Head of caudate nucleus (tissue), 42 donors: Measurements from ENCODE around the gene CIITA.
A peak's percentile ranks its signal among the peaks of the same experiment; 100 is the strongest.

ENCODE experiments used
- DNase-seq, 42 donors: peaks; one replicate each; pipeline versions ENCODE4 v3.0.0 to v3.0.0-alpha.2; 2020 to 2021; ENCODE audit warnings: mixed read lengths in 7 of 42
- intact Hi-C: fragments of 100-400 bp; cut with DNase I; formaldehyde crosslinking; loops from one replicate; pipeline ENCODE4 v1.15.0; 2022

Gene CIITA

DNA sequence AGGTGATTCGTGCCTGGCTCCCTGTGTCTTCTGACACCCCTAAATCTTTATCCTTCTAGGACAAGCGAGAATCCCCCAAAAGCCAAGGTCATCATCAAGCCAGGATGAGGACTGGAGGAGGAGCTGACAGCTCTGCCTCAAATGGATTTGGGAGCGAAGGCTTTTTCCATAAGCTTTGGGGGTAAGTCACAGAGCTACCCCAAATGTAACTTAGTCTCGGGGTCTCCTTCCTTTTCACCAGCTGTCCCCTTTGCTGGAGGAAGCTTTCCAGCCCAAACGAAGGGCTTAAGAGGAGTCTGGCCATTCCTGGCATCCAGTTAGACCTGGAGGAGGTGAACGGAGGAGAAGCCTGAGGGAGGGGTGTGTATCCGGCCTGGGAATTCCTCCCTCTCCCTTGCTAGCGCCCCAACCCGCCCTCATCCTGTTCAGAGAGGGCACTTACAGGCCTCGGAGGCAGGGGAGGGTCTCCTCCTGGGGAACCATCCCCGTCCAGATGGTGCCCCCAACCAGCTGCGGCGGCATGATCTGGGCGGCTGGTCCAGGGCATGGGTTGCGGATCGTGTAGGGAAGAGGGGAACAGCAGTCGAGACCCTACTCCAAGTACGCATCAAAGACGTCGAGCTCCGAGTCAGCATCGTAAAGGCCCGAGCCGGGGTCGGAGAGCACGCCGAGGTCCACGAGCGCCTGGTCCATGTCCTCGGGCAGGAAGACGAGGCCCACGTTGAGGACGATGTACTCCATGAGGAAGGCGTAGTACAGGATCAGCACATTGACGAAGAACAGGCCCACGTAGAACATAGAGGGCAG is 64.3 kb downstream of the CIITA start:
- DNase-seq = peak in 2 of 42 donors; percentile 17 to 26
- intact Hi-C loops = loop anchor here (5.0 kb wide), 1 partner anchor 976 kb away; the partner anchor contains the start of gene GSPT1

DNA sequence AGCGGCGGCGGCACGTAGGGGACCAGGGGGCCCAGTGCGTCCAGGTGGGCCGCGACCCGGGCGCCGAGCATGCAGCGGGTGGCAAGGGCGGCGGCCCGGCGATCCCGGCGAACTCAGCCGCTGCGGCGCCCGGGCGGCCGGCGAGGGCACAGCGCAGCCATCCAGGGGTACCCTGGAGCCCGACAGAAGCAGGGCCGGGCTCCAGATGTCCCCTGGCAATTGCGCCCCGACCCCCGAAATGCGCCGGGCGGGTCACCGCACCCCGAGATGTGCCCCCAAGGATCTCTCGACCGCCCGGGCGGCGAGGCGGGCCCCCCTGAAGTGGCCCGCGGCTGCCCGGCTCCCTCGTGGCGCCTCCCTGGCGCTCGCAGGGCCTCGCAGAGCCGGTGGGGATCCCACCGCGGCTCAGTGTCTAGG is 64.9 kb downstream of the CIITA start:
- intact Hi-C loops = loop anchor here (5.0 kb wide), 1 partner anchor 975 kb away; the partner anchor contains the start of gene GSPT1
- peak in 2 of 42 donors; percentile 23 to 46 for DNase-seq

DNA sequence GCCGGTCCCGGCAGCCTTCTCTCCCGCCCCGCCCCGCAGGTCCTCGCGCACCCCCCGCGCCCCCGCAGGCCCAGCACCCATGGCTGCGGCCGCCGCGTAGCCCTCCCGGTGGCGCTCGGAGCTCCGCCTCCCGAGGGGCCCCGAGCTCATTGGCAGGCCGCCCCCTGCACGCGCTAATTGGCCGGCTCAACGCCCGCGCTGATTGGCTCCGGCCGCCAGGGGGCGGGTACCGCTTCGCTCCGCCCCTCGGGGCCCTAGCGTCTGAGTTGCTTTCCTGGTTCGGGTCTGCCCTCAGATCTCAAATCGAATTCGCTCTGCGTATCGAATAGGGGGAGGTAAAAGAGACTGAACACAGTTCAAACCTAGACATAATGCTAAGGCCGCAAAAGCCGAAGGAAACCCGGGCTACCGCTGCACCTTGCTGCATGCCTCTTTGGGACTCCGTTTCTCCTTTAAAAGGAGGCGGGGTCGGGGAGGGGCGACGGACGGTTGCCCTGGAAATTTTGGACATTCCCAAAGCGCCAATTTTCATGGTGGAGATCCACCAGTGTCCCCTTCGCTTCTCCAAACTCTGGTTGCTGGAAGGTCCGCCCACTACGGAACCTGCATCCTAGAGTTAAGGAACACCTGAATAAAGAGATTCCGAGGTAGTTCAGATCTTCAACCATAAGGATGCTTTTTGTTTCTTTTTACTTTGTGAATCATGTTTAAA is 65.5 kb downstream of the CIITA start, which contains the start of gene DEXI:
TSS of gene DEXI (minus strand) at position 117 of the 712 bp plus-strand sequence. CDS start 463 bp downstream, outside the sequence.
- intact Hi-C loops = loop anchor here (5.0 kb wide), 1 partner anchor 975 kb away; the partner anchor contains the start of gene GSPT1
- DNase-seq = peak; percentile 85 to 99 (median 97)

DNA sequence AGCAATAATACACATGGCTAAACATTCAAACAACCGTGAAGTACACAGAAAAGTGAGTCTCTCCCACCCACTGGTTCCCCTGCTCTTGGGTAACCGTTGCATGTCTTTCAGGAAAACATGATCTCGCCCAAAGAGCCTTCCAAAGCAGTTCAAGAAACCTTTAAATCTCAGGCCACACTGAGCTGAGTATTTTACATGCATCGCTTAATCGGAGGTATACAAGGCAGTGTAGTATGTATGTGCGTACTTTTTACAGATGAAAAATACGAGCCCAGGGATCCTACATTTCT is 66.0 kb downstream of the CIITA start:
- intact Hi-C loops = loop anchor here (5.0 kb wide), 1 partner anchor 974 kb away; the partner anchor contains the start of gene GSPT1
- DNase-seq = no peak

DNA sequence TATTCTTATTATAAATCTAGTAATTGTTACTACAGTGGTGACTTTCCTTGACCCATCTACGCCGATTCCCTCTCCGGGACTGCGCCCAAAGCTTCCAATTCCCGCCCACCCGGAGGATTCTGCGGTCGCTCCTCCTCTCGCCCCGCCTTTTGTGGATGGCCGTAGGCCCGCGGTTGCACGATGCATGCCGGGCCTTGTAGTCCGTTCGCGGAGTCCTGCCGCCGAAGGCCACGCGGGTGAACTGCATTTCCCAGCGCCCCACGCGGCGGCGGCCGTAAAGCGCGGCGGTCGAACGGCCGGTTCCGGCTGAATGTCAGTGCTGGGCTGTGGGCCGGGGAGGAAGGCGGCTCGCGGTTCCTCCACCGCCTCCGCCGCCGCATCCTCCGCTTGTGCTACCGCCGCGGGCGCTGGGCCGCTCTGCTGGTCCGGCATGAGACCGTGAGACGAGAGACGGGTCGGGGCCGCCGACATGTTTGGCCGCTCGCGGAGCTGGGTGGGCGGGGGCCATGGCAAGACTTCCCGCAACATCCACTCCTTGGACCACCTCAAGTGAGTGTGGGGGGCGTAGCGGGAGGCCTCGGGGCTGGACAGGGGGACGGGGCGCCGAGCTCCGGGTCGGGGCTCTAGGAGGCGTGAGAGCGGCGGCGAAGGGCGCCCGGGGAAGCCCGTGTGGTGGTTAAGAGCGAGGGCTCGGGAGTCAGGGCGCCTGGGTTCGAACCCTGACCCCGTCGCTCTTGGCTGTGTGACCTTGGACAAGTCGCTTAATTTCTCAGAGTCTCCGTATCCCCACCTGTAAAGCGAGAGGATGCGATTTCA is 67.5 kb downstream of the CIITA start, which contains the start of gene CLEC16A:
TSS of gene CLEC16A (plus strand) at position 316 of the 816 bp plus-strand sequence. CDS start at position 470, 154 bp downstream.
- peak; percentile 96 to 100 (median 99) for DNase-seq
- intact Hi-C loops = loop anchor here (5.0 kb wide), 1 partner anchor 973 kb away; the partner anchor contains the start of gene GSPT1

DNA sequence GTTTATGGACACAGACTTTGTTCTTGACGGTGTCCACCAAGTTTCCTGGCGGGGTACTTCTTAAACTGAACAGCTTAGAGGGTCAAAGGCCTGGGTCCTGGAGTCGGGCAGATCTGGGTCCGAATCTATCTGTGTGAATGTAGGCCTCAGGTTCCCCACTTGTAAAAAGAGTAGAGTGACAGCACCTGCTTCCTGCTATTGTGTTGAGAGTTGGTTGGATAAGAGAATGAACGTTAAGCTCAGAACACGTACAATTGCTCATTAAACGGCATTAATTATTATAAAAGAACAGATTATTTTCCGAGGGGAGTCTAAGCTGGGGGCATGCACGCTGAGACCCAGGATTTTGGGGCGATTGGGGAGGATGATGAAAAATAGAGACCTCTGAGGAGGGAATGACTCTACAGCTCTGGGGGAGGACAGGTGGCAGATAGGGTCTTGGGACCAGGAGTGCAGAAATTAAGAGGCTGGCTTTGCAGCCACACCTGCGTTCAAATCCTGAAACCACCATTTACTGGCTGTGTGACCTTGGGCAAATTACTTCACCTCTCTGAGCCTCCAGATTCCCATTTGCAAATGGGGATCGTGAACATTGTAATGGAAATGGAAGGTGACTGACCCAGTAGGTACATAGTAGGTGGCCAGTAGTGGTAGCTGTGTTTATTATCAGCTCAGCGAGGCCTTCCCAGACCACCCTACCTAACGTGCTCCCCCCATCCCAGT is 68.2 kb downstream of the CIITA start:
- no peak for DNase-seq
- intact Hi-C loops = no loop called here

DNA sequence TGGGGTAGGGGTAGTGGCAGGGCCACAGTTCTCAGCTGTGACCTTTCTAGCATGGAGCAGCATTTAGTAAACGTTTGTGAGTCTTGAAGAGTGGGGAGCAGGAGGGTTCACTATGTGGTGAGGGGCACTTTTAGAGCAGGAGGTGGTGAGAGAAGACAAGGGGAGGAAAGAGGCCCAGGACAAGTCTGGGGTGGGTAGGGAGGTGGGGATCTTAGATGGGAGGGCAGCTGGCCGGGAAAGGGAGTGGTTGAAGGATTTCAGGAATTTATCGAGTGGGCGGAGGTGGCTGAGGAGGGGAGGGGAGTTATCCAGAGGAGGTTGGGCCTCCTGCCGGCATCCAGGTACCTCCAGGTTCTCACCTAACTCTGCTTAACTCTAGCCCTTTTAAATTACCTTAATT is 69.3 kb downstream of the CIITA start:
- no peak for DNase-seq
- intact Hi-C loops = no loop called here

DNA sequence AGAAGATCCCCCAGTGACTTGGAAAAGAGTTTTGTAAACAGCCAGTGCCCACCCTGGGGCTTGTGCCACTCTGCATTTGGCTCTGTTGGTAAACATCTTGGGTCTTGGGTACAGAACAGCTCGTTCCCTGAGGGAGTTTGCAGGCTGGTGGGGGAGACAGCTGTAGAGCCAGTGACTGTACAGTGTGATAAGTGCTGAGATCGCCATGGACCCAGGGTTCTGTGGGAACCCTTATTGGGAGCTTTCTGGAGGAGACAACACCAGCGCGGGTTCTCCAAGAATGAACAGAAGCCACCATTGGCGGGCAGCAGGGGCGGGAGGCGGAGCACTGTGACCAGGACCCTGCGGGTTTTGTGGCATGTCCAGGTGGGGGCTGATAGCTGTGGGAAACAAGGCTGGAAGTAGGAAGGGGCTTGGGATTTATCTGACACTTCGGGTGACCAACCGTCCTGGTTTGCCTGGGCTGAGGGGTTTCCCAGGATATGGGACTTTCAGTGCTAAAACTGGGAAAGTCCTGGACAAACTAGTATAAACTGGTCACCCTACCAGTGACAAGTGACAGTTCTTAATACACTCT is 70.3 kb downstream of the CIITA start:
- intact Hi-C loops = no loop called here

DNA sequence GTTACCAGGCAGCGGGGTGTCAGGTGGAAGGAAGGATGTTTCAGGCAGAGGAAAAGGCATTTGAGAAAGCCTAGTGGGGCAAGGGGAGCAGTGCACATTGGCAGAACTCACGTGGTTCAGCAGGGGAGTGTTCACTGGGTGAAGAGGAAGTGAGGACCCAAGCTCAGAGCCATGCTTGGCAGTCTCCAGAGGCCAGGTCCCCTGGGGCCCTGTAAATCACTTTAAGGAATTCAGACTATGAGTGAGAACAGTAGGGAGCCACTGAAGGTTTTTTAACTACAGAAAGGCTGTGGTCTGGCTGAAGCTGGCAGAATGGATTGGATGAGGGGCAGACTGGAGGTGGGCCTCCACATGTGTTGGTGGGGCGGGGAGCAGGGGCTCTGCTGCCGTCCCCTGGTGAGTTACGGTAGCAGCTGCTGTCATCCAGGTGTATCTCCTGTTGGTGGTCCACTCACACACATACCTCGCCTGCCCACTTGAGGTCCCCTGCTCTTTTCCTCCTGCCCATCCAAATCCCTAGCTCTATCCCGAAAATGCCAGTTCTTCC is 72.5 kb downstream of the CIITA start:
- peak in 5 of 42 donors; percentile 30 to 53 (median 48) for DNase-seq
- intact Hi-C loops = no loop called here

More for the DNA sequence above, 70.3 kb downstream of the CIITA start:
- DNase-seq = no peak

DNA sequence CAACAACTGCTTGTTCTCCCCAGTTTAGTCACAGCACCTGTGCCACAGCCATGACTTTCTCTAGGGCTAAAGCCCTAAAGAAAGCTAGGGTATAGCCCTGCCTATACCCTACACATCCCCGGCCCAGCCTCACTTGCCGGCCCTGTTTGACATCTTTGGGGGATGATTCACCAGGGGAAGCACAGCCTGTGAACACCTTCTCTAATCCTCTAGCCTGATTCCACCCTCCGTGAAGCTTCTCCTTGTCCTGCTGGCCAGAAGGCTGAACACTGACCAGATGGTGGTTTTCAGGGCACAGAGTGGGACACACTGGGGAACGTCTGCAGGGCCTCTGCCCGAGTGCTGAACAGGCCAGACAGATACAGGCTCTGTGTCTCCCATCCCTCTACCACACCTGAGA is 73.4 kb downstream of the CIITA start:
- intact Hi-C loops = no loop called here

DNA sequence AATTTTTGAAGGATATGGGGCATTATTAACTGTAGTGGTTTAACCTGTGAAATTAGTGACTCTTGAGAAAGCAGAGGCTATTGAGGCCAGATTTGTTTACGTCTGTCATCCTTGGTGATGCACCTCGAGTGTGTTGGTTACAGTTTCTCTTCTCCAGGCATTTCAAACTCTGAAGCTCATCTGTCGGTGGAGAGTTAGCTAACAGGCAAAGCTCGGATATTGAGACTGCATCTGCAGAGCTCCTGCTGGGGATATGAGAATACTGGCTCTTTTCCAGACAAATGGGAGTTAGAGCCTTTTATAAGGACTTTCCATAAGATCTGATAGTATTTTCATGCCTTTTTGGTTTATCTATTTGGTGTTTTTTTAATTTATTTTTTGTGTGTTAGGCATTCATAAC is 74.0 kb downstream of the CIITA start:
- intact Hi-C loops = no loop called here
- DNase-seq = no peak

More for the DNA sequence above, 73.4 kb downstream of the CIITA start:
- no peak for DNase-seq

DNA sequence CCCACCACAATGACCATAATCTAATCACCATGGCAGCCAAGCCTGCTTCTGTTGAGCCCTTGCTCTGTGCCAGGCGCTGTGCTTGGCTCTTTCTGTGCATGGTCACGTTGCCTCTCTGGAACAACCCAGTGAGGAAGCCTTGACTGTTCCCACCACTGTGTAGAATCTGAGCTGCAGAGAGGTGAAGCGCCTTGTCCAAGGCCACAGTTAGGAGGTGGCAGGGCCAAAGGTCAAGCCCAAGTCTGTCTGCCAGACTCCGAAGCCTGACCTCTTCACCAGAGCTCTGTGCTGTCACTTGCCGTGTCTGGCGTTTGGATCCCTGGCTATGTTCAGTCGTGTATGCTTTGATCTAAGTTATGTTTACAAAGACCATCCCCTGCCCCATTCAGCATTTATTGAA is 77.9 kb downstream of the CIITA start:
- intact Hi-C loops = no loop called here
- no peak for DNase-seq

DNA sequence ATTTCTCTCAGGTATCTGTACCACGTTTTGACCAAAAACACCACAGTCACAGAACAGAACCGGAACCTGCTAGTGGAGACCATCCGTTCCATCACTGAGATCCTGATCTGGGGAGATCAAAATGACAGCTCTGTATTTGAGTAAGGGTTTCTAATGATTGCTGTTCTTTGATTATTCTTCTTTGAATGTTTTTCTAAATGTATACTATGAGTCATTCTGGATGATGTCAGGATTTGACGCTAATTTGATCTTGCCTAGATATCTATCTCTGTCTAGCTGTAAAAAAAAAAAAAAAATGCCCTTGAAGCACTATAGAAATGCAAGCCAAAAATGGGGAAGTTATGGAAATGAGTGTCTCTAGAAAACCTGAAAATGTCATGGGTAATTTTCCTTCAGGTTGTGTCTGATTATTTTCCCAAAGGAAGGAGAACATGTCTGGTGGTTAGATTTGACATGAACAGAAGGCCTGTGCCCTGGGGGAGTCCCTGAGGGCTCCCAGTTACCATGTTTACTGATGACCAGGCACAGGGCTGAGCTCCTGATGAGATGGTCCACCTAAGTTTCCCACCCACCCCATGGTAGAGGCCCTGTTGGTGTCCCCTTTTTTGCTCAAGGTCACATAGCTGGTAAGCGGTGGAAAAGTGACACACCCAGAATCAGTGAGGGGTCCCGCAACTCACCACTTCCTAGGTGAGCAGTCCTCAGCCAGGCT is 80.9 kb downstream of the CIITA start:
- intact Hi-C loops = no loop called here
- DNase-seq = no peak

DNA sequence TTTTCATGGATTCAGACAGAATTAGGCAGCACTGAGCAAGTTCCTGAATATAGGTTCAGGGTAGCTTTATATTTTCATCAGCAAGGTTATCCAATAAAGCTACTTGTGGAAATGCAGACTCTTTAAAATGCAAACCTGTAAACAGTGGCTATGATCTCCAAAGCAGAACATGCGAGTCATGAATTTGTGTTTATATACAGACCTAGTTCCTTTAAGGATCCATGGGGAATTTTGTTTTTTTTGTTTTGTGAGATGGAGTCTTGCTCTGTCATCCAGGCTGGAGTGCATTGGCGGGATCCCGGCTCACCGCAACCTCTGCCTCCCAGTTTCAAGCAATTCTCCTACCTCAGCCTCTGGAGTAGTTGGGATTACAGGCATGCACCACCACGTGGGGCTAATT is 82.2 kb downstream of the CIITA start:
- DNase-seq = no peak
- intact Hi-C loops = no loop called here

DNA sequence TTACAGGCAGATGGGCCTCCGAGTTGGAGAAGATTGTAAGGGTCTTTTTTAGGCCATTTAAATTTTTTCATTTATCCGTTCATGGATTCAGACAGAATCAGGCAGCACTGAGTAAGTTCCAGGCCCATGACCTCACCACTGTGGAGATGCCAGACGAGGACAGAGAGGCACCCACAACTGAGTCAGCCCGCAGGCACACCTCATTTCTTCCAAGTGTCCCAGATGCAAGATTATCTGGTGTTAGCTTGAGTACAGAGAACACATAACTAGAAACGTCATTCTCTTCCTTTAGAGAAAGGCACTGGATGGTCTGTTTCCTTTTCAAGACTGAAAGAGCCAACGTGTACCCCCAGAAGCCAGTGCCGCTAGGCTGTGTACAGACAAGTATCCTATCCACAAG is 84.2 kb downstream of the CIITA start:
- intact Hi-C loops = loop anchor here (10.0 kb wide), 1 partner anchor 394 kb away; no protein-coding TSS in a partner anchor
- DNase-seq = peak in 1 of 42 donors; percentile 64

DNA sequence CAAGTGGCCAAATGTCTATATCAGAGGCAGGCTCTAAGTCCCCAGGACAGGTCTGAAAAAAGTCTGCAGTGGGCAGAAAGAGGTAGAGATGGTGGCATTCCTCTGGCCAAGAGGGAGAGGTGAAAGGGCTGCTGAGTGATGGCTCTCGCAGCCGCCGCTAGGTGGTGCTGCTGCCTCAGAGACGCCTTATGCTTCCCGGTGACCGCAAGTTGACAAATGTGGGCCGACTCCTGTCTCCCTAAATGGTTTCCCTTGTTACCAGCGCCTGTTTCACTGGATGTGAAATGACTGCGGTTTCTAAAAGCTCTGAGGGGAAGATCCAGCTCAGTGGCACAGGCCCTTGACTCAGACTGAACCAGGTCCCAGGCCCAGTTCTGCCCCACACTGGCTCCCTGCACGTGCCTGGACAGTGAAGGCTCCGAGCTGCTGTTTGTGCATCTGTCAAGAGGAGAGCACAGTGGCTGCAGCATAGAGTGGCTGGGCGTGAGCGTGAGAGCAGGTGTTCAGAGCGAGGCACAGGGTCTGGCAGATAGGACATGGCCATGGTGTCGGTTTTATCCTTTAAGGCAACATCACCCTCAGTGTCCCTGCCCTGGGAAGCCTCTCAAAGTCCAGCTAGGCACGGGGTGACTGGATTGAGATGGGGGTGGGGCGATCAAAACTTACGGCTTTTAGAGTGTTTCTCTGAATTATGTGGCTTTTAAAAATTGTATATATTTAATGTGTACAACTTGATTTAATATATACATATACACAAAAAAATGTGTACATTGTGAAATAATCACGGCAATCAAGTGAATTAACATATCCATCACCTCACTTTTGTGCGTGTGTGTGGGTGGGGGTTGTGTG is 87.3 kb downstream of the CIITA start:
- peak; percentile 64 to 94 (median 87) for DNase-seq
- intact Hi-C loops = loop anchor here (10.0 kb wide), 1 partner anchor 391 kb away; no protein-coding TSS in a partner anchor
